Panc1 (cell line): ENCODE measurements around the gene CHL1. TPM values are rescaled to one million over a fixed set of nuclear protein-coding genes. Genes with fewer than 3 reads are reported as not detected.

Experiments used
- ATAC-seq: fragments of 200-7000 bp; cut with Tn5 transposase; 2 replicates; pipeline ENCODE4 v1.9.1; 2020; ENCODE audit warnings: mild to moderate bottlenecking, moderate library complexity
- BruUV-seq: library from RNA; stranded (reverse); fragments of 400-500 nt; replicated peaks from 2 replicates; lab custom pipeline; 2021; lab: Mats Ljungman, UMichigan
- CTCF ChIA-PET: fragments of 300-600 bp; sonication (Branson Sonifier 250); formaldehyde crosslinking; loops from one replicate; lab custom pipeline; 2022; ENCODE audit warnings: antibody characterized with exemption; lab: Charles Lee
- POLR2A ChIA-PET: fragments of 300-600 bp; sonication (Branson Sonifier 250); formaldehyde crosslinking; loops from one replicate; lab custom pipeline; 2022; ENCODE audit warnings: antibody characterized with exemption; lab: Charles Lee
- DNase-seq: peaks from one replicate; pipeline ENCODE4 v3.0.0-alpha.2; 2010; ENCODE audit warnings: low read depth, low spot score
- H3K27ac ChIP-seq: 2 replicates; pipeline ENCODE4 v1.5.1; 2011; ENCODE audit warnings: mild to moderate bottlenecking, low read length, inconsistent platforms
- H3K27me3 ChIP-seq: fragments of 200-500 bp; sonication (Bioruptor generic); 2 replicates; pipeline ENCODE4 v1.6.0; 2014; ENCODE audit warnings: low read length, inconsistent platforms; ENCODE audit not compliant: control insufficient read depth, insufficient read depth
- H3K36me3 ChIP-seq: fragments of 200-500 bp; sonication (Bioruptor generic); 2 replicates; pipeline ENCODE4 v1.5.1; 2014; ENCODE audit warnings: inconsistent platforms, mild to moderate bottlenecking, low read length, moderate library complexity; ENCODE audit not compliant: control insufficient read depth, insufficient read depth
- H3K4me1 ChIP-seq: 2 replicates; pipeline ENCODE4 v1.5.1; 2011; ENCODE audit warnings: inconsistent platforms, mild to moderate bottlenecking, low read length, moderate library complexity; ENCODE audit not compliant: control insufficient read depth, insufficient read depth
- H3K4me3 ChIP-seq, 2 experiments: 2 replicates each; pipeline ENCODE4 v1.5.1; 2011 to 2012; ENCODE audit warnings: low read depth in 2 of 2, low read length in 2 of 2, mild to moderate bottlenecking in 2 of 2, inconsistent platforms in 1 of 2, moderate library complexity in 1 of 2
- H3K9me3 ChIP-seq: fragments of 200-500 bp; sonication (Bioruptor generic); 2 replicates; pipeline ENCODE4 v1.5.1; 2014; ENCODE audit warnings: low read depth, mild to moderate bottlenecking, inconsistent platforms, low read length, moderate library complexity; ENCODE audit not compliant: control insufficient read depth, insufficient read depth
- POLR2AphosphoS5 ChIP-seq: IDR thresholded peaks from 2 replicates; pipeline ENCODE4 v1.6.1; 2012; ENCODE audit warnings: mild to moderate bottlenecking, low read depth, low read length, moderate library complexity
- REST ChIP-seq, 2 experiments: IDR thresholded peaks; 2 replicates each; pipeline ENCODE4 v1.6.1; 2011 to 2012; ENCODE audit warnings: low read depth in 2 of 2, control low read depth in 1 of 2, low read length in 1 of 2, mild to moderate bottlenecking in 1 of 2, moderate library complexity in 1 of 2; ENCODE audit not compliant: insufficient read depth in 1 of 2
- SIN3A ChIP-seq: IDR thresholded peaks from 2 replicates; pipeline ENCODE4 v1.6.1; 2012; ENCODE audit warnings: low read depth, mild to moderate bottlenecking, low read length, moderate library complexity, borderline replicate concordance; ENCODE audit not compliant: insufficient read depth
- TCF7L2 ChIP-seq: IDR thresholded peaks from 2 replicates; pipeline ENCODE4 v1.6.1; 2011; ENCODE audit warnings: mild to moderate bottlenecking, low read depth, low read length, inconsistent platforms
- in situ Hi-C: cut with HindIII; loops from 2 replicates; pipeline ENCODE4 v1.10.0; 2016; ENCODE audit warnings: low sequenced_read_pairs, low pct_unique_long_range_greater_than_20kb
- intact Hi-C: fragments of 100-400 bp; cut with micrococcal nuclease; formaldehyde crosslinking; loops from one replicate; pipeline ENCODE4 v1.10.0; 2022; ENCODE audit not compliant: unreplicated experiment
- total RNA-seq: library from RNA; stranded (reverse); gene quantifications from one replicate; pipeline ENCODE4 v1.2.1, GENCODE V29; 2021; ENCODE audit not compliant: unreplicated experiment
- TF ChIP-seq, protein P1 (sequence below): fragments of 450-650 bp; IDR thresholded peaks from 2 replicates; pipeline ENCODE4 v1.5.1; 2017; ENCODE audit warnings: mild to moderate bottlenecking

The CHL1 gene
- total RNA-seq, 1 experiment from 2014 or later: not detected

- intact Hi-C loops: no loop called here
Measured at GRCh38 chr3:197828-198491, 1.4 kb downstream of the CHL1 start.

DNA sequence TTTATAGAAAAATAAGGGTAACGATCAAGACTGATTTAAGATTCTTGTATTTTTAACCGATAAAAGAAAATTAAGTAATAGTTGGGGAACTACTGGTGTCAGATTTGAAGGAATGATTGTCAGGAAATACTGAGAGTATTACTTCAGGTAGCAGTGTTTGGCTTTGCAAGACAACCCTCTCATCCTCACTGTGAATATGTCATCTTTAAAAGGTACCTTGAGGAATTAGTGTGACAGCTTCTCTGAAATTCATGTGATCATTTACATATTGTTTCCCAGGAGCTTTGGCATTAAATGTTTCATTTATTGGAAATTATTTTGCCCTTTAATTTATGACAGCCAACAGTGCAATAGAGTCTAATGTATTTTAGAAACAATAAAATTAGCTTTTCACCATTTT is 3.3 kb downstream of the CHL1 start:
- TF ChIP-seq TCF7L2 (no peak), POLR2AphosphoS5 (no peak), SIN3A (no peak), REST (IDR thresholded peaks at IDR 0.05; ENCODE audit: insufficient read depth in 1 of 2, low read depth in 2 of 2, low read length in 1 of 2) (no peak)
- TF ChIP-seq, protein P1, sequence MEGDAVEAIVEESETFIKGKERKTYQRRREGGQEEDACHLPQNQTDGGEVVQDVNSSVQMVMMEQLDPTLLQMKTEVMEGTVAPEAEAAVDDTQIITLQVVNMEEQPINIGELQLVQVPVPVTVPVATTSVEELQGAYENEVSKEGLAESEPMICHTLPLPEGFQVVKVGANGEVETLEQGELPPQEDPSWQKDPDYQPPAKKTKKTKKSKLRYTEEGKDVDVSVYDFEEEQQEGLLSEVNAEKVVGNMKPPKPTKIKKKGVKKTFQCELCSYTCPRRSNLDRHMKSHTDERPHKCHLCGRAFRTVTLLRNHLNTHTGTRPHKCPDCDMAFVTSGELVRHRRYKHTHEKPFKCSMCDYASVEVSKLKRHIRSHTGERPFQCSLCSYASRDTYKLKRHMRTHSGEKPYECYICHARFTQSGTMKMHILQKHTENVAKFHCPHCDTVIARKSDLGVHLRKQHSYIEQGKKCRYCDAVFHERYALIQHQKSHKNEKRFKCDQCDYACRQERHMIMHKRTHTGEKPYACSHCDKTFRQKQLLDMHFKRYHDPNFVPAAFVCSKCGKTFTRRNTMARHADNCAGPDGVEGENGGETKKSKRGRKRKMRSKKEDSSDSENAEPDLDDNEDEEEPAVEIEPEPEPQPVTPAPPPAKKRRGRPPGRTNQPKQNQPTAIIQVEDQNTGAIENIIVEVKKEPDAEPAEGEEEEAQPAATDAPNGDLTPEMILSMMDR: no peak
- intact Hi-C loops: no loop called here
- Histone ChIP-seq H3K4me1 (no peaks in the 10 kb centered on the region), H3K36me3 (no peaks in the 10 kb centered on the region), H3K4me3 (no peak overlapping the region), H3K9me3 (no peaks in the 10 kb centered on the region), H3K27me3 (no peaks in the 10 kb centered on the region), H3K27ac (no peak overlapping the region)
- ATAC-seq (no peak), DNase-seq (no peak)
- BruUV-seq: no TSS peak
- in situ Hi-C loops: no loop called here
- POLR2A ChIA-PET: no interaction called here
- CTCF ChIA-PET: no interaction called here

More at GRCh38 chr3:197828-198491, 1.4 kb downstream of the CHL1 start:
- no peaks in the 10 kb centered on the region for H3K4me1 ChIP-seq
- H3K9me3 ChIP-seq: no peaks in the 10 kb centered on the region
- no peak overlapping the region for H3K4me3 ChIP-seq
- no TSS peak for BruUV-seq
- POLR2A ChIA-PET: no interaction called here
- no peaks in the 10 kb centered on the region for H3K36me3 ChIP-seq
- CTCF ChIA-PET: no interaction called here
- no peak for DNase-seq
- TF ChIP-seq, protein P1: no peak
- no peak overlapping the region for H3K27ac ChIP-seq
- in situ Hi-C loops: no loop called here
- no peaks in the 10 kb centered on the region for H3K27me3 ChIP-seq
- no peak for ATAC-seq
